SIG-M5 treated with dmso at 0.1 percent for 504 hours (cell line): ENCODE data around the gene SAP30L.
A peak's percentile ranks its signal among the peaks of the same experiment; 100 is the strongest.

Experiments
- DNase-seq: peaks from one replicate; lab custom pipeline; 2025; ENCODE audit not compliant: unreplicated experiment; lab: John Stamatoyannopoulos, UW

Gene SAP30L, protein sequence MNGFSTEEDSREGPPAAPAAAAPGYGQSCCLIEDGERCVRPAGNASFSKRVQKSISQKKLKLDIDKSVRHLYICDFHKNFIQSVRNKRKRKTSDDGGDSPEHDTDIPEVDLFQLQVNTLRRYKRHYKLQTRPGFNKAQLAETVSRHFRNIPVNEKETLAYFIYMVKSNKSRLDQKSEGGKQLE

DNA sequence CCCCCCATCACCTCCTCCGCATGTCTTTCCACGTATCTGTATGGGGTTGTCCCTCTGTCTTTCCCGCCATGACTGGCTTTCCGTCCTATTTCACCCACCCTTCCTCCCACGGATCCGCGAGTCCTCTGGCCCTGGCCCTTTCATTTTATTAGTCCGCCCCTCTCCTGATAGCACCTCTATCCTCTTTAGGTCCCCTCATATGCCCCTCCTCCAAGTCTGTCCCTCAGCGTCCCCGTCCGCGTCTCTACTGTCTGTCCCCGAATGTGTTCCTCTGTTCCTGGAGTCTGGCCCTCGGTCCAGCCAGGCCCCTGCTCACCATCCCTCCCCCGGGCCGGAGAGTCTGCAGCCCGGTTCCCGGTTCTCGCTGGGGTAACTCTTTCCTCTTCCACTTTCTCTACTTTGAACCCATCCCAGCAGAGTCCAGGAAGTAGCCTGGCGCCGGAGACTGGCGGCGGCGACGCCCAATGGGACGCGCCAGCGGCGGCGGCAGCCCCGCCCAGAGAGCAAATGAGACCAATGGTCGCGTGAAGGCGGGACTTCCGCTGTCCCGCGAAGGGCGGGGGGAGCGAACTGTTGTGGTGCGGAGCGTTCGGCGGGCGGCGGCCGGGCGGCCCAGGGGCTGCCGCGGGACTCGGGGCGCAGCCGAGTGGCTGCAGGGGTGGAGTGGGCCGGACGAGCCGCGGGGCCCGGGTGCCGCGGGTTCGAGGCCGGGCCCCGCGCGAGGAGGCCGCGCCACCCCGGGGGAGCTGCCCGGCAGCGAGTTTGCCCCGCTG is at the start of gene SAP30L:
SAP30L (plus strand) TSS at position 576 of the 773 bp plus-strand sequence. CDS start 608 bp downstream, outside the sequence.
- DNase-seq, result peak; percentile 94

DNA sequence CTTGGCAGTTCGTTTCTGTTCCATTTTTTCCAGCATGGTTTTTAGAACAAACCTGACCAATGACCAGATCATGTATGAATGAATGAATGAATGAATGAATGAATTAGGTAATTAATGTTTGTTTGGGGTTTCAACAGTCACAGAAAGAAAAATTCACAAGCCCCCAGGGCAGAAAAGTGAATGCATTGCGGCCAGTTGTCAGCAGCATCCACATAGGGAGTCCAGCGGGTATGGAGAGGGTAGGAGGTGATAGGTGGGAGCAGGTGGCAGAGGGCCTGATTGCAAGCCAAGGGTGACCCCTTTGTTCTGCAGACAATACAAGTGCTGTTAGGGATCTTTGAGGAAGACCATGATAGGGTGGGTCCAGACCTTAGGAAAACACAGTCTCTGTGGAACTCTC is 49.7 kb upstream of the SAP30L start:
- DNase-seq, result no peak

- no peak for DNase-seq
These were observed 48.0 kb upstream of the SAP30L start for GRCh38 chr5:154397652-154398406.

- no peak for DNase-seq
These were observed 45.1 kb upstream of the SAP30L start for GRCh38 chr5:154400678-154401077.

DNA sequence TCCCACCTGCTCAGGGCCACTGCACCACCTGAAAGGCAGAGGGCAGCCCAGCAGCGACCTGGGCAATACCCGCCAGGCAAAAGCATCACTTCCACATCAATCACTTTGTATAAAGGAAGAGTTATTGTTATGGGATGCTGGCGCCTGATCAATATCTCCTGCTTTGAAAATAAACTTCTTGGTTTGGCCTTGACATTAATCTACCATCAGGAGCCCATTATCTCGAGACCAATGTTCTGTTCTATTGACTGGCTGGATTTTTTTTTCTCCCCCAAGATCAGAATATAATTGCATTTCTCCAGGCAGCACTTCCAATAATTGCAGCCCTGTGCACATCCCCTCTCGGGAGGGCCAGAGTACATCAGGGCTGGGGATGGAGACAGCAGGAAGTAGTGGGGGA is 44.4 kb upstream of the SAP30L start:
- DNase-seq, result no peak

DNA sequence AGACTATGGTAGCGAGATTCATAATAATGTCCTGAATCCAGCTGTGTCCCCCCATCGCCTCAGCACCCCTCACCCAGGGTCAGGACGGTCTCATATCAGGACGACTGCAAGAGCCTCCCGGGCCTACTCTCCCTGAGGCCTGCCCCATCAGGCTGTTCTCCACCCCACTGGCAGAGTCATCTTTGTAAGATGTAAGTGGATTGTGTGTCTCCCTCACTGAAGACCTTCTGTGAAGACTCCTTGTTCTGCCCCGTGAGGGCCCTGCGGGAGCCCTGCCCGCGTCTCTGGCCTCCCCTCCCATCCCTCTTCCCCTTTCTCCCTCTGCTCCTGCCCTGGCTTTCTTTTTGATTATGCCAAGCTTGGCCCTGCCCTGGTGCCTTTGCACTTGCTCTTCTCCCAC is 43.9 kb upstream of the SAP30L start:
- DNase-seq, result no peak

DNA sequence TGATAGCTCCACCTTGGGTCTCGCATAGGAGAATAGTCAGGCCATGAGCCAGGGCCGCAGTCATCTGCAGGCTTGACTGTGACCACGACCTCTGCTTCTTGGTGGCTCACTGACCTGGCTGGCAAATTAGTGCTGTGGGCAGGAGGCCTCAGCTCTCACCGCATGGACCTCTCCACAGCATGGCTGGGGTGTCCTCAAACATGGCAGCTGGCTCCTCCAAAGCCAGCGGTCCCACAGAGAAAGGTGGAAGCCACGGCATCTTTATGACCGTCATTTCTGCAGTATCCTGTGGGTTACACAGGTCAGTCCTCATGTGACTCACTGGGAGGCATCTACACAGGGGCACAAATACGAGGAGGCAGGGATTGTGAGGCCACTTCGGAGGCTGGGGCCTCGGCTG is 43.2 kb upstream of the SAP30L start:
- no peak for DNase-seq

DNA sequence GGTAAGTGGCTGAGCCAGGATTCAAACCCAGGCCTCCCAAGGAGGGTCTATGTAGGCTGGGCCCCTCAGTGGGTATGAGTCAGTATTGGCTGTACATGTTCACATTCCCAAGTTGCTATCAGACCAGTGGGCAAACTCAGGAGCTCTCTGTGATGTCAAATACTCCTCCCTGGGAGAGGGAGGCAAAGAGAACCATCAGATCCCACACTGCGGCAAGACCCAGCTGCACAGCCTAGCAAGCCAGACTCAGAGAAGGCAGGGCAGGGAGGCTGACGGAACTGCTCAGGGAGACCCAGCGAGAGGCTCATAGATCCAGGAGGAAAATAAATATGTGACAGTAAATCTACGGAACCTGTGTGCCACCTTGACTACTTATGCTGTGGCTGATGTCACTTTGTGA is 42.6 kb upstream of the SAP30L start:
- no peak for DNase-seq

- no peak for DNase-seq
These were observed 41.9 kb upstream of the SAP30L start for GRCh38 chr5:154403776-154404387.

DNA sequence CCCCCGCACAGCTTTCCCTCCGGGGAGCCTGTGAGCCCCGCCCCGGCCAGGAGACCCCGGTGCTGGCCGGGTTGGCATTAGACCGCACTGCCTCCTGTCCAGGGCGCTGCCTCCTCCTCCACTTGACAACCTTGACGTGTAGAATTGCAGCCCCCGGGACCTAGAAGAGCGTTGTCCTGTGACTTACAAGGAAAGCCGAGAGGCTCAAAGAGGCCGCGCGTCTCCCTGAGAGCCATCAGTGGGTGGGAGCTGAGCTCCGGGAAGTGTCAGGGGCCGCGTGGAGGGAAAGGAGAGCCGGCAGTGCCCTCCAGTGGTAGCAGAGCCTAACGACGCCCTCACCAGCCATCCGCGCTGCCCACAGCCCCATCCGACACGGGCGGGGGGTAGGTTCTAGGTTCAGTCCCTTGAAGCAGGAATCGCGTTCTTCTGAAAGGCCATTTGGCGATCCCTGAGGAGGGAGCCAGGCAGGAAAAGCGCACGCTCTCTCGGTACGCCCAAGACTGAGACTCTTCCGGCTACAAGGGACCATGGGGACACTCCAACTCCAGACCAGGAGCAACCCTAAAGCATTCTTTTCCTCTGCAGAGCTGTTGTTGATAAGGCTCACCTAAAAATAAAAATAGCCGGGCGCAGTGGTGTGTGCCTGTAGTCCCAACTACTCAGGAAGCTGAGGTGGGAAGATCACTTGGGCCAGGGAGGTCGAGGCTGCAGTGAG is 40.6 kb upstream of the SAP30L start:
- DNase-seq, result peak; percentile 65

GRCh38 chr5:154406231-154406630 is 39.6 kb upstream of the SAP30L start:
- DNase-seq, result no peak

DNA sequence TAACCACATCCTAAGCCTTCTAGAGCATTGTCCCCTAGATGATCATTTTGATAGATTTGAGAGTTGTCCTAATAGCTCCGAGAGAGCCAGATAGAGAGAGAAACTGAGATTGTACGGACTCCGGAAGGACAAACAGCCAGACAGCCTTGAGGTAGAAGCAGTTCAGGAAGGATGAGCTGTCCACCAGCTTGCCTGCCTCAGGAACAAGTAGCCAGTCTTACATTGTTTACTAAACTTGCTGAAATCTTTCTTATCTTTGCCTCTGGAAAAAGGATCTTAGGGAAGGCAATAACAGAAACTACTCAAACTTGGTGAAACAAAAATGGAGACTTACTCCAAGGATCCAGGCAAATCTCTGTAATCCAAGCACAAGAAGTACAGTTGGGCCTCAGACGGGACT is 39.0 kb upstream of the SAP30L start:
- DNase-seq, result no peak

DNA sequence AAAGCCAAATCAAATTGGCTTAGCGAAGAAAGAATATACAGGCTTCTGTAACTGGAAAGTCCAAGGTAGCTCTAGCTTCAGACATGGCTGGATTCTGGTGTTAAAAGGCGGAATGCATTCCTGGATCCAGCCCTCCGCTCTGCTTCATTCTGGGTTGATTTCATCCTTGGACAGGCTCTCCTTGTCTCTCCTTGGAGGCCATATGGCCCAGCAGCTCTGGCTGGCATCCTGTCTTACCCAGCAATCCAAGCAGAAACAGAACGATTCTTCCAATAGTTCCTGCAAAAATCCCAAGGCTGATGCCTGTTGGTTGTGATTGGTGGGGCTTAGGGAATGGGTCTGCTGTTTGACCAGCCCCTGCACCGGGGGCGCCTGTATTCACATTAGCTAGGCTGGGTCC is 37.0 kb upstream of the SAP30L start:
- no peak for DNase-seq

DNA sequence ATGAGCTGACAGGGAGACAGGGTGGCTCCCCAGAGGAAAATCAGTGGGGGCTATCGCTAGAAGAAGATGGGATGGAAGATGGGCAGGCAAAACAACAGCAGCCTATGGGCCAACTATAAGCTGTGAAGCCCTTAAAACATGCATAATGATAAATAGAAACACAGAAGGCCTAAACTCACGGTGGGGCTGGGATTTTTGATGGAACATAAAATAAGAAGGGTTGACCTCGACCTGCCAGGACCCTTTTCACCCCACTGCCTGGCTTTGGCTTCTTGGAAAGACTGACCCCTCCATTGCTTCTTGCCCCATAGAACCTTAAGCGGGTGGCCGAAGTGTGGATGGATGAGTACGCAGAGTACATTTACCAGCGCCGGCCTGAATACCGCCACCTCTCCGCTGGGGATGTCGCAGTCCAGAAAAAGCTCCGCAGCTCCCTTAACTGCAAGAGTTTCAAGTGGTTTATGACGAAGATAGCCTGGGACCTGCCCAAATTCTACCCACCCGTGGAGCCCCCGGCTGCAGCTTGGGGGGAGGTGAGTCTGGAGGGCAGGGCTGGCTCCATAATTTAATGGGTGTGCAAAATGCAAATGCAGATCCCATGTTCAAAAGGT is 36.5 kb upstream of the SAP30L start:
- no peak for DNase-seq

DNA sequence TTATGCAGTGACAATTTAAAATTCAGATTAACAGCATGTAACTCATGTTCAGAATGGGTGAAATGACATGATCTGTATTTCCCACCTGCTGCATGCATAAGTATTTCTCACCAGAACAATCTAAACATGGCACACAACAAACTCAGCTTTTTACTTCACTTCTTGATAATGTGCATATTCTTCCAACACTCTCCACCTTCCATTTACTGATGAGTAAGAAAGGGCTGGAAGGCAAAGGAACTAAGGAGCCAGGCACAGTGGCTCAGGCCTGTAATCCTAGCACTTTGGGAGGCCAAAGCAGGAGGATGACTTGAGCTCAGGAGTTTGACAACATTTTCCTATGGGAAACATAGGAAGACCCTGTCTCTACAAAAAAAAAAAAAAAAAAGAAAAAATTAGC is 35.8 kb upstream of the SAP30L start:
- DNase-seq, result no peak

- no peak for DNase-seq
These were observed 35.0 kb upstream of the SAP30L start for GRCh38 chr5:154410786-154411185.

- DNase-seq, result no peak
These were observed 34.5 kb upstream of the SAP30L start for GRCh38 chr5:154411338-154411737.

- DNase-seq, result no peak
These were observed 33.5 kb upstream of the SAP30L start for GRCh38 chr5:154412316-154412715.

GRCh38 chr5:154412925-154413324 is 32.9 kb upstream of the SAP30L start:
- no peak for DNase-seq

DNA sequence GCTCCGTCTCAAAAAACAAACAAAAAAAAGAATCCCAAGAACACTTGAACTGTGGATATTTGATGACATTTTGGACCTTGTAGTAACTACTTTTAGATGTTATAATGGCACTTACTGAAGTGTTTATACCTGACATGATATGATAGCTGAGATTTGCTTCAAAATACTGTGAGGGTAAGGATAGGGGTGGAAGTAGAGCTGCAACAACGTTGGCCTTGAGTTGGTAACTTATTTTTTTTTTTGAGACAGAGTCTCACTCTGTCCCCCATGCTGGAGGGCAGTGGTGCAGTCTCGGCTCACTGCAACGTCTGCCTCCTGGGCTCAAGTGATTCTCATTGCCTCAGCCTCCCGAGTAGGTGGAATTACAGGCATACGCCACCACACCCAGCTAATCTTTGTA is 30.7 kb upstream of the SAP30L start:
- no peak for DNase-seq
